Choroid plexus epithelial cell (primary cell): ENCODE data around the gene MMP8.

ENCODE experiments used
- DNase-seq: peaks from one replicate; pipeline ENCODE4 v3.0.0-alpha.2; 2010; ENCODE audit warnings: low read depth
- H3K4me3 ChIP-seq: 2 replicates; pipeline ENCODE4 v1.5.1; 2011; ENCODE audit warnings: low read depth, mild to moderate bottlenecking, control low read depth, low read length, moderate library complexity
- TF ChIP-seq, protein P1 (sequence below): conservative IDR thresholded peaks from 2 replicates; pipeline ENCODE4 v1.5.1; 2011; ENCODE audit warnings: low read depth, mild to moderate bottlenecking, control low read depth, inconsistent platforms, low read length, moderate library complexity

MMP8 gene

DNA sequence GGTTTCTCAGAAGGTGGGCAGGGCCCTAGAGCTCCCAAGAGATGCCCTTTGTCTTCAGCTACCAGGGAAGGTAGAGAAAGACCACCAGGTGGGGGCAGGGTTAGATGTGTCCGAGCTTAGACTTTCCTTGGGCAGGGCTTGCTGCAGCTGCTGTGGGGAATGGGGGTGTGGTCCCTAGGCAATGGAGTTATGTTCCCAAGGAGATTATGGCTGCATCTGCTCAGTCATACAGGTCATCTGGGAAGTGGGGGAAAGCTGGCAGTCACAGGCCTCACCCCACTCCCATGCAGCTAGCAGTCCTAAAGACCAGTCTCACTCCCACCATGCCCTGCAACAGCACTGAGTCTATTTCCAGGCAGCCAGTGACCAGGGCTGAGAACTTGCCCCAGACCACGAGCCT is 48.7 kb downstream of the MMP8 start:
- no peak overlapping the region for H3K4me3 ChIP-seq
- TF ChIP-seq, protein P1, sequence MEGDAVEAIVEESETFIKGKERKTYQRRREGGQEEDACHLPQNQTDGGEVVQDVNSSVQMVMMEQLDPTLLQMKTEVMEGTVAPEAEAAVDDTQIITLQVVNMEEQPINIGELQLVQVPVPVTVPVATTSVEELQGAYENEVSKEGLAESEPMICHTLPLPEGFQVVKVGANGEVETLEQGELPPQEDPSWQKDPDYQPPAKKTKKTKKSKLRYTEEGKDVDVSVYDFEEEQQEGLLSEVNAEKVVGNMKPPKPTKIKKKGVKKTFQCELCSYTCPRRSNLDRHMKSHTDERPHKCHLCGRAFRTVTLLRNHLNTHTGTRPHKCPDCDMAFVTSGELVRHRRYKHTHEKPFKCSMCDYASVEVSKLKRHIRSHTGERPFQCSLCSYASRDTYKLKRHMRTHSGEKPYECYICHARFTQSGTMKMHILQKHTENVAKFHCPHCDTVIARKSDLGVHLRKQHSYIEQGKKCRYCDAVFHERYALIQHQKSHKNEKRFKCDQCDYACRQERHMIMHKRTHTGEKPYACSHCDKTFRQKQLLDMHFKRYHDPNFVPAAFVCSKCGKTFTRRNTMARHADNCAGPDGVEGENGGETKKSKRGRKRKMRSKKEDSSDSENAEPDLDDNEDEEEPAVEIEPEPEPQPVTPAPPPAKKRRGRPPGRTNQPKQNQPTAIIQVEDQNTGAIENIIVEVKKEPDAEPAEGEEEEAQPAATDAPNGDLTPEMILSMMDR, result no peak
- DNase-seq, result no peak

DNA sequence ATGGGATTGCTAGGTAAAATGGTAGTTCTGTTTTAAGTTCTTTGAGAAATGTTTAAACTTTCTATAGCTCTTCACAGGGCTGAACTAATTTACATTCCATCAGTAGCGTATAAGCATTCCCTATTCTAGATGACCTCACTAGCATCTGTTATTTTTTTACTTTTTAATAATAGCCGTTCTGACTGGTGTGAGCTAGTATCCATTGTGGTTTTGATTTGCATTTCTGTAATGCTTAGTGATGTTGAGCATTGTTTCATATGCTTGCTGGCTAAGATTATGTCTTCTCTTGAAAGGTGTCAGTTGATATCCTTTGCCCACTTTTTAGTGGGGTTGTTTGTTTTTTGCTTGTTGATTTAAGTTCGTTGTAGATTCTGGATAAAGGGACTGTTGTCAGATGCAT is 55.1 kb downstream of the MMP8 start:
- no peak for DNase-seq
- TF ChIP-seq, protein P1, result no peak
- no peak overlapping the region for H3K4me3 ChIP-seq

DNA sequence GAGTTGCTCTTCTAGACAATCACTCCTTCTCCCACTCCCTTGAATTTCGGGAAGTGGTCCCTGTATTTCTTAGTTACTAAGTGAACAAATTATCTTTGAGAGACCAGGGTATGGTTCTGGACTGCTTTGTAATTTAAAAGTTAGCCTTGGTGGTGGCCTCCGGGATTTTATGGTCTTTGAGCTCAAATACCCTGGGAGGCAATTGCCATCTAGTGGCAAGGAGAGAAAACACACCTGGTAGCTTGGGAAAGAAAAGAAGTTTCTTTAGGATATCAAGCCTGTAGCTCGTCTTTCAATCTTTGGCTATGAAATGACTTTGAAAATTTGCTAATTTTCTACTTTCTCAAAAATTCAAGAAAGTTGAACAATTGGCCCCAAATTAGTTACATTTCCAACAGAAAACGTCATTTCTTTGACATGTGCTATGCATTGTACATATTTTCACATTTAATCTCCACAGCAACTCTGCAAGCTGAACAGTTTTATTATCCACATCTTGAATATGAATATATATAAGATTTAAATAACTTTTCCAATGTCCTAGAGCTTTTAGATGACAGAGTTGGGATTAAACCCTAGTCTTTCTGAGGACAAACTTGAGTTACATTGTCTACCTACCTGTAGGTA is 58.3 kb downstream of the MMP8 start:
- peak; percentile 70 for DNase-seq
- H3K4me3 ChIP-seq, result no peak overlapping the region
- TF ChIP-seq, protein P1, result peak; percentile 91

DNA sequence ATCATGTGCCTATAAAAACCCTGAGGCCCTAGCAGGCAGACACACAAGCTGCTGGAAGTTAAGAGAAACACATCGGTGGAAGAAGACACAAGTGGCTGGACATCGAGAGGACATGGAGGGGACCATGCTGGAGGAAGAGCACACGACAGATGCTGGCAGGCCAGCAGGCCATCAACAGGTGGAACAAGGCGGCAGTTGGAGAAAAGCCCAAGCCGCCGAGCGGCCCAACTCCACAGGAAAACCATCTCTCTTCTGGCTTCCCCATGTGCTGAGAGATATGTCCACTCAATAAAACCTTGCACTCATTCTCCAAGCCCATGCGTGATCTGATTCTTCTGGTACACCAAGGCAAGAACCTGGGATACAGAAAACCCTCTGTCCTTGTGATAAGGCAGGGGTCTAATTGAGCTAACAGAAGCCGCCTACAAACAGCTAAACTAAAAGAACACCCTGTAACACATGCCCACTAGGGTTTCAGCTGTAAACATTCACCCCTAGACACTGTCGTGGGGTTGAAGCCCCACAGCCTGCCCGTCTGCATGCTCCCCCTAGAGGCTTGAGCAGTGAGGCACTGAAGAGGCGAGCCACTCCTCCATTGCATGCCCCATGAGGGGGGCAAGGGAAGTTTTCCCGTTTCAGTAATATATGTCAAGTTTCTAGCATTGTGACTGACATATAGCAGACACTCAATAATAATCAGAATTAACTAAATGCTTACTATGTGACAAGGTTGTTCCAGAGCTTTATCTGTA is 60.6 kb downstream of the MMP8 start:
- no peak overlapping the region for H3K4me3 ChIP-seq
- TF ChIP-seq, protein P1, result peak; percentile 53
- DNase-seq, result peak; percentile 14

DNA sequence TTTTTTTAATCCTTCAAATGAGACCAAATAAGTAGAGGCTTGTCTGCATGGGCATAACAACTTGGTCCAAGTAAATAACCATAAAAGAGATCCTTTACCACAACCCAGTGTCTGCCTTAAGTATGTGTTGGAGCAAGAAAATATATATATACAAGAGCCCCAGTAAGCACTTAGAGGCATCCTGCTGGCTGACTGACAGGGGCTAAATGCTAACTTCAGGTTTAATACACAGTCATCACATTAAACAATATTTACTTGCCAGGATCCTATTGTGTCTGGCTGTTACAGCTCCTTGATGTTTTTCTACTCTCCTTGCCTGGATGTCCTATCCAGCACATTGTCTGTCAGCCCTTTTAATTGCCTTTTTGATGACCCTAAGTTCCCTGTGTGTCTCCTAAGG is 62.1 kb downstream of the MMP8 start:
- H3K4me3 ChIP-seq, result no peak overlapping the region
- TF ChIP-seq, protein P1, result no peak
- DNase-seq, result no peak
